Right lobe of liver (tissue), 4 donors: ENCODE results near the gene FKBP9.

ENCODE experiments used
- POLR2A ChIP-seq: fragments of 450-650 bp; IDR thresholded peaks from one replicate; pipeline ENCODE4 v1.6.1; 2017; ENCODE audit warnings: antibody characterized with exemption, mild to moderate bottlenecking
- TF ChIP-seq, protein P1 (sequence below), 4 donors: fragments of 200-600 bp in 3 of 4; fragments of 450-650 bp in 1 of 4; IDR thresholded peaks; one replicate each; pipeline versions ENCODE4 v1.5.1 to v1.8.0; 2016 to 2022; ENCODE audit warnings: antibody characterized with exemption in 4 of 4, mild to moderate bottlenecking in 2 of 4
- donor health status: DM: no; HTN: no; CAD: no.
- donor health status: DM: no; HTN: no; CAD: no.
- donor health status: DM: no; HTN: yes; CAD: no.

- TF ChIP-seq, protein P1, sequence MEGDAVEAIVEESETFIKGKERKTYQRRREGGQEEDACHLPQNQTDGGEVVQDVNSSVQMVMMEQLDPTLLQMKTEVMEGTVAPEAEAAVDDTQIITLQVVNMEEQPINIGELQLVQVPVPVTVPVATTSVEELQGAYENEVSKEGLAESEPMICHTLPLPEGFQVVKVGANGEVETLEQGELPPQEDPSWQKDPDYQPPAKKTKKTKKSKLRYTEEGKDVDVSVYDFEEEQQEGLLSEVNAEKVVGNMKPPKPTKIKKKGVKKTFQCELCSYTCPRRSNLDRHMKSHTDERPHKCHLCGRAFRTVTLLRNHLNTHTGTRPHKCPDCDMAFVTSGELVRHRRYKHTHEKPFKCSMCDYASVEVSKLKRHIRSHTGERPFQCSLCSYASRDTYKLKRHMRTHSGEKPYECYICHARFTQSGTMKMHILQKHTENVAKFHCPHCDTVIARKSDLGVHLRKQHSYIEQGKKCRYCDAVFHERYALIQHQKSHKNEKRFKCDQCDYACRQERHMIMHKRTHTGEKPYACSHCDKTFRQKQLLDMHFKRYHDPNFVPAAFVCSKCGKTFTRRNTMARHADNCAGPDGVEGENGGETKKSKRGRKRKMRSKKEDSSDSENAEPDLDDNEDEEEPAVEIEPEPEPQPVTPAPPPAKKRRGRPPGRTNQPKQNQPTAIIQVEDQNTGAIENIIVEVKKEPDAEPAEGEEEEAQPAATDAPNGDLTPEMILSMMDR (IDR thresholded peaks at IDR 0.05), result no peak
- no peak for TF ChIP-seq POLR2A
These were observed 21.7 kb upstream of the FKBP9 start for GRCh38 chr7:32935558-32935957.
